GM12801 (cell line): ENCODE results near the gene TPPP2.

Source experiments
- CTCF ChIP-seq: IDR thresholded peaks from one replicate; pipeline ENCODE4 v1.5.1; 2011; ENCODE audit warnings: control low read depth; ENCODE audit not compliant: insufficient read length; ENCODE audit errors: extremely low read depth

Gene TPPP2

GRCh38 chr14:21058903-21059302, 28.9 kb downstream of the TPPP2 start:
- no peak for TF ChIP-seq CTCF

GRCh38 chr14:21059842-21060613, 30.0 kb downstream of the TPPP2 start:
- no peak for TF ChIP-seq CTCF

GRCh38 chr14:21060614-21061346, 30.8 kb downstream of the TPPP2 start:
- TF ChIP-seq CTCF, result no peak

- no peak for TF ChIP-seq CTCF
Measured at GRCh38 chr14:21061347-21061668, 31.3 kb downstream of the TPPP2 start.

GRCh38 chr14:21063479-21063878, 33.5 kb downstream of the TPPP2 start:
- no peak for TF ChIP-seq CTCF

GRCh38 chr14:21066882-21067502, 37.0 kb downstream of the TPPP2 start:
- no peak for TF ChIP-seq CTCF

- no peak for TF ChIP-seq CTCF
Measured at GRCh38 chr14:21068521-21069387, 38.7 kb downstream of the TPPP2 start.
